Caco-2 (cell line): ENCODE results near the gene CNKSR3. TPM values are rescaled to one million over a fixed set of nuclear protein-coding genes. Genes with fewer than 3 reads are reported as not detected.
A peak's percentile ranks its signal among the peaks of the same experiment; 100 is the strongest.

Experiments used
- BruUV-seq: library from RNA; stranded (reverse); fragments of 400-500 nt; replicated peaks from 2 replicates; lab custom pipeline; 2021; lab: Mats Ljungman, UMichigan
- CTCF ChIA-PET: fragments of 300-600 bp; sonication (Branson Sonifier 250); formaldehyde crosslinking; loops from one replicate; lab custom pipeline; 2022; ENCODE audit warnings: antibody characterized with exemption; lab: Charles Lee
- POLR2A ChIA-PET: fragments of 300-600 bp; sonication (Branson Sonifier 250); formaldehyde crosslinking; loops from one replicate; lab custom pipeline; 2022; ENCODE audit warnings: antibody characterized with exemption; lab: Charles Lee
- DNase-seq, 2 experiments: peaks; one replicate each; pipeline versions ENCODE4 v3.0.0 to v3.0.0-alpha.2; 2020 to 2022
- H3K27me3 ChIP-seq: replicated peaks from 2 replicates; pipeline ENCODE4 v1.6.0; 2011; ENCODE audit warnings: low read length; ENCODE audit not compliant: control insufficient read depth, insufficient read depth
- H3K36me3 ChIP-seq: 2 replicates; pipeline ENCODE4 v1.5.1; 2011; ENCODE audit warnings: low read length; ENCODE audit not compliant: control insufficient read depth, insufficient read depth
- H3K4me1 ChIP-seq: fragments of 250-450 bp; sonication (Bioruptor Pico); 2 replicates; pipeline ENCODE4 v1.5.1; 2020; ENCODE audit warnings: mild to moderate bottlenecking
- H3K4me3 ChIP-seq: 2 replicates; pipeline ENCODE4 v1.5.1; 2011; ENCODE audit warnings: low read depth, mild to moderate bottlenecking, control low read depth, low read length
- H3K9me3 ChIP-seq: fragments of 250-450 bp; sonication (Bioruptor Pico); 2 replicates; pipeline ENCODE4 v1.5.1; 2020; ENCODE audit warnings: mild to moderate bottlenecking, moderate library complexity
- H3K27ac Mint-ChIP-seq: one replicate; pipeline ENCODE4 v1.8.0; 2022; ENCODE audit warnings: mixed read lengths; ENCODE audit not compliant: unreplicated experiment
- H3K27me3 Mint-ChIP-seq: one replicate; pipeline ENCODE4 v1.8.0; 2022; ENCODE audit warnings: mixed read lengths; ENCODE audit not compliant: insufficient read depth, unreplicated experiment
- H3K36me3 Mint-ChIP-seq: one replicate; pipeline ENCODE4 v1.8.0; 2022; ENCODE audit warnings: mild to moderate bottlenecking, mixed read lengths; ENCODE audit not compliant: insufficient read depth, unreplicated experiment
- H3K4me1 Mint-ChIP-seq: one replicate; pipeline ENCODE4 v1.8.0; 2022; ENCODE audit warnings: low read depth, mixed read lengths; ENCODE audit not compliant: unreplicated experiment
- H3K4me3 Mint-ChIP-seq: one replicate; pipeline ENCODE4 v1.8.0; 2022; ENCODE audit warnings: mild to moderate bottlenecking, moderate library complexity, mixed read lengths; ENCODE audit not compliant: unreplicated experiment
- H3K9me3 Mint-ChIP-seq: one replicate; pipeline ENCODE4 v1.8.0; 2022; ENCODE audit warnings: mixed read lengths; ENCODE audit not compliant: unreplicated experiment
- CTCF ChIP-seq, 2 experiments: fragments of 200-600 bp in 1 of 2; IDR thresholded peaks; 1 replicate in 1 of 2; 2 replicates in 1 of 2; pipeline versions ENCODE4 v1.5.1 to v1.8.0; 2011 to 2022; ENCODE audit warnings: antibody characterized with exemption in 1 of 2, control low read depth in 1 of 2, inconsistent platforms in 1 of 2, low read depth in 1 of 2, low read length in 1 of 2, mild to moderate bottlenecking in 1 of 2, moderate library complexity in 1 of 2; ENCODE audit not compliant: insufficient read depth in 1 of 2, severe bottlenecking in 1 of 2, unreplicated experiment in 1 of 2
- intact Hi-C: fragments of 100-400 bp; cut with micrococcal nuclease; formaldehyde crosslinking; loops from one replicate; pipeline ENCODE4 v1.10.0; 2022; ENCODE audit not compliant: unreplicated experiment
- total RNA-seq: library from RNA; stranded (reverse); gene quantifications from 2 replicates; pipeline ENCODE4 v1.2.3, GENCODE V29; 2022

Gene CNKSR3
- total RNA-seq, 1 experiment from 2014 or later = 33.1 TPM

- Histone ChIP-seq H3K36me3 (no peaks in the 10 kb centered on the region), H3K4me3 (no peak overlapping the region), H3K27me3 (no peaks in the 10 kb centered on the region), H3K9me3 (no peaks in the 10 kb centered on the region), H3K4me1 (peaks cover 22% of the 10 kb centered on the region)
- H3K4me1 Mint-ChIP-seq = peaks cover 24% of the 10 kb centered on the region
- H3K36me3 Mint-ChIP-seq = no peaks in the 10 kb centered on the region
- DNase-seq = no peak
- no peak for TF ChIP-seq CTCF (IDR thresholded peaks at IDR 0.05; ENCODE audit: insufficient read depth in 1 of 2, low read depth in 1 of 2, low read length in 1 of 2, severe bottlenecking in 1 of 2, unreplicated experiment in 1 of 2)
- intact Hi-C loops = no loop called here
- POLR2A ChIA-PET = no interaction called here
- H3K27ac Mint-ChIP-seq = no peak overlapping the region
- CTCF ChIA-PET = interaction anchor here (1.0 kb wide), 1 partner anchor 28 kb away, joined by 4 read pairs; no protein-coding TSS in a partner anchor
- H3K27me3 Mint-ChIP-seq = no peaks in the 10 kb centered on the region
- BruUV-seq = no TSS peak
- H3K9me3 Mint-ChIP-seq = no peaks in the 10 kb centered on the region
- H3K4me3 Mint-ChIP-seq = no peak overlapping the region
Observed at GRCh38 chr6:154539593-154540269, 29.2 kb upstream of the CNKSR3 start.

GRCh38 chr6:154538640-154539191, 28.2 kb upstream of the CNKSR3 start:
- Mint-ChIP-seq H3K4me1 (peaks cover 24% of the 10 kb centered on the region), H3K27me3 (no peaks in the 10 kb centered on the region), H3K36me3 (no peaks in the 10 kb centered on the region), H3K27ac (peak overlapping the region; percentile 21), H3K4me3 (no peak overlapping the region), H3K9me3 (no peaks in the 10 kb centered on the region)
- no peaks in the 10 kb centered on the region for H3K9me3 ChIP-seq
- DNase-seq = no peak
- no peaks in the 10 kb centered on the region for H3K36me3 ChIP-seq
- H3K4me1 ChIP-seq = peaks cover 22% of the 10 kb centered on the region
- H3K4me3 ChIP-seq = no peak overlapping the region
- no TSS peak for BruUV-seq
- no peaks in the 10 kb centered on the region for H3K27me3 ChIP-seq
- intact Hi-C loops = loop anchor here (1.0 kb wide), 1 partner anchor 28 kb away; the partner anchor contains the start of gene CNKSR3
- no peak for TF ChIP-seq CTCF (IDR thresholded peaks at IDR 0.05; ENCODE audit: insufficient read depth in 1 of 2, low read depth in 1 of 2, low read length in 1 of 2, severe bottlenecking in 1 of 2, unreplicated experiment in 1 of 2)
- ChIA-PET POLR2A (interaction anchor here (0.8 to 1.3 kb wide), 3 partner anchors 17 to 28 kb away, joined by 3 to 14 read pairs (median 4); partner anchors contain the start of gene CNKSR3), CTCF (interaction anchor here (1.0 to 1.2 kb wide), 2 partner anchors 27 to 28 kb away, joined by 4 read pairs; partner anchors contain the start of gene CNKSR3)

GRCh38 chr6:154537511-154538325, 27.2 kb upstream of the CNKSR3 start:
- Histone ChIP-seq H3K4me1 (peaks cover 22% of the 10 kb centered on the region), H3K36me3 (no peaks in the 10 kb centered on the region), H3K4me3 (no peak overlapping the region), H3K9me3 (no peaks in the 10 kb centered on the region), H3K27me3 (no peaks in the 10 kb centered on the region)
- Mint-ChIP-seq H3K4me1 (peaks cover 24% of the 10 kb centered on the region), H3K27me3 (no peaks in the 10 kb centered on the region), H3K4me3 (peak overlapping the region; percentile 30), H3K27ac (peak overlapping the region; percentile 21), H3K9me3 (no peaks in the 10 kb centered on the region), H3K36me3 (no peaks in the 10 kb centered on the region)
- intact Hi-C loops = loop anchor here (1.0 kb wide), 1 partner anchor 27 kb away; the partner anchor contains the start of gene CNKSR3
- TF ChIP-seq CTCF (IDR thresholded peaks at IDR 0.05; ENCODE audit: insufficient read depth in 1 of 2, low read depth in 1 of 2, low read length in 1 of 2, severe bottlenecking in 1 of 2, unreplicated experiment in 1 of 2) = no peak
- peak; percentile 29 to 66 for DNase-seq
- ChIA-PET POLR2A (interaction anchor here (0.9 to 1.3 kb wide), 2 partner anchors 18 to 28 kb away, joined by 3 to 14 read pairs; no protein-coding TSS in a partner anchor), CTCF (interaction anchor here (1.2 kb wide), 1 partner anchor 27 kb away, joined by 4 read pairs; the partner anchor contains the start of gene CNKSR3)
- no TSS peak for BruUV-seq
